ENCODE results near the gene ST6GALNAC3.

- no peak for TF ChIP-seq CTCF (IDR thresholded peaks at IDR 0.05)
- no peak for TF ChIP-seq POLR2AphosphoS5 (IDR thresholded peaks at IDR 0.05)
- no peak for TF ChIP-seq POLR2A (IDR thresholded peaks at IDR 0.05)
- no peak for TF ChIP-seq EP300 (IDR thresholded peaks at IDR 0.05; ENCODE audit: low read depth)
These were observed 436.4 kb downstream of the ST6GALNAC3 start for GRCh38 chr1:76510672-76511557.
